ENCODE results near the gene SMARCA4.
"Not testable (repeated sequence)": the region's sequence is repeated elsewhere in the genome, so short reads cannot be mapped to it uniquely, and the experiment has no call there.

The SMARCA4 gene

GRCh38 chr19:10945264-10945663 is 15.6 kb upstream of the SMARCA4 start:
- Mint-ChIP-seq H3K27ac (no peak overlapping the region), H3K36me3 (ENCODE audit: low read depth) (no peaks in the 10 kb centered on the region), H3K27me3 (ENCODE audit: low read depth) (no peaks in the 10 kb centered on the region), H3K4me3 (no peak overlapping the region), H3K9me3 (no peaks in the 10 kb centered on the region), H3K4me1 (peaks cover 9% of the 10 kb centered on the region)
- no peak for TF ChIP-seq CTCF (IDR thresholded peaks at IDR 0.05; ENCODE audit: unreplicated experiment in 3 of 3)

- H3K36me3 Mint-ChIP-seq (ENCODE audit: low read depth): no peaks in the 10 kb centered on the region
- H3K27ac Mint-ChIP-seq: peak overlapping the region; percentile 38 to 78 (median 59)
- no peak overlapping the region for H3K4me3 Mint-ChIP-seq
- no peak for TF ChIP-seq CTCF (IDR thresholded peaks at IDR 0.05; ENCODE audit: unreplicated experiment in 3 of 3)
- H3K9me3 Mint-ChIP-seq: no peaks in the 10 kb centered on the region
- H3K4me1 Mint-ChIP-seq: peaks cover 6% of the 10 kb centered on the region
- no peaks in the 10 kb centered on the region for H3K27me3 Mint-ChIP-seq (ENCODE audit: low read depth)
Observed at GRCh38 chr19:10946958-10947657, 13.7 kb upstream of the SMARCA4 start.

- Mint-ChIP-seq H3K27me3 (ENCODE audit: low read depth) (no peaks in the 10 kb centered on the region), H3K27ac (no peak overlapping the region), H3K36me3 (ENCODE audit: low read depth) (no peaks in the 10 kb centered on the region), H3K4me3 (no peak overlapping the region), H3K4me1 (no peaks in the 10 kb centered on the region), H3K9me3 (no peaks in the 10 kb centered on the region)
- TF ChIP-seq CTCF (IDR thresholded peaks at IDR 0.05; ENCODE audit: unreplicated experiment in 3 of 3): no peak
Observed at GRCh38 chr19:10952809-10953208, 8.0 kb upstream of the SMARCA4 start.

- H3K27me3 Mint-ChIP-seq (ENCODE audit: low read depth); H3K9me3 Mint-ChIP-seq; H3K36me3 Mint-ChIP-seq (ENCODE audit: low read depth): not testable (repeated sequence)
- peak overlapping the region; percentile 89 to 96 (median 95) for H3K27ac Mint-ChIP-seq
- peak overlapping the region; percentile 87 to 94 (median 94) for H3K4me3 Mint-ChIP-seq
- H3K4me1 Mint-ChIP-seq: peaks cover 14% of the 10 kb centered on the region
Observed at GRCh38 chr19:10959277-10959968, 1.4 kb upstream of the SMARCA4 start.

- peaks cover 24% of the 10 kb centered on the region for H3K4me1 Mint-ChIP-seq
- H3K27me3 Mint-ChIP-seq (ENCODE audit: low read depth): no peaks in the 10 kb centered on the region
- H3K9me3 Mint-ChIP-seq: no peaks in the 10 kb centered on the region
- H3K27ac Mint-ChIP-seq: peak overlapping the region; percentile 94 to 97 (median 97)
- TF ChIP-seq CTCF (IDR thresholded peaks at IDR 0.05; ENCODE audit: unreplicated experiment in 3 of 3): no peak
- peak overlapping the region; percentile 94 to 98 (median 94) for H3K4me3 Mint-ChIP-seq
- peaks cover 12% of the 10 kb centered on the region for H3K36me3 Mint-ChIP-seq (ENCODE audit: low read depth)
Observed at GRCh38 chr19:10961073-10961860, 437 bp downstream of the SMARCA4 start.

GRCh38 chr19:10962863-10963262 is 2.0 kb downstream of the SMARCA4 start:
- peaks cover 16% of the 10 kb centered on the region for H3K36me3 Mint-ChIP-seq (ENCODE audit: low read depth)
- no peaks in the 10 kb centered on the region for H3K27me3 Mint-ChIP-seq (ENCODE audit: low read depth)
- no peak for TF ChIP-seq CTCF (IDR thresholded peaks at IDR 0.05; ENCODE audit: unreplicated experiment in 3 of 3)
- H3K4me3 Mint-ChIP-seq: peak overlapping the region; percentile 94 to 98 (median 94)
- H3K4me1 Mint-ChIP-seq: peaks cover 30% of the 10 kb centered on the region
- H3K27ac Mint-ChIP-seq: peak overlapping the region; percentile 59 to 94 (median 74)
- H3K9me3 Mint-ChIP-seq: no peaks in the 10 kb centered on the region

Data from nephron (organoid).